Measurements from ENCODE around the gene FTL. TPM values are rescaled to one million over a fixed set of nuclear protein-coding genes. Genes with fewer than 3 reads are reported as not detected.

The FTL gene
- total RNA-seq, 1 donor from 2014 or later = 2,544 TPM

- Mint-ChIP-seq H3K4me3 (ENCODE audit: low read depth) (no peak overlapping the region), H3K27me3 (no peaks in the 10 kb centered on the region), H3K27ac (no peak overlapping the region), H3K4me1 (ENCODE audit: low read depth) (no peaks in the 10 kb centered on the region), H3K9me3 (ENCODE audit: low read depth) (no peaks in the 10 kb centered on the region), H3K36me3 (ENCODE audit: insufficient read depth) (no peaks in the 10 kb centered on the region)
- DNase-seq (ENCODE audit: low spot score, unreplicated experiment) = no peak
- no peak for TF ChIP-seq CTCF (IDR thresholded peaks at IDR 0.05; ENCODE audit: unreplicated experiment)
Observed at GRCh38 chr19:48947258-48947542, 17.9 kb upstream of the FTL start.

- no peak for DNase-seq (ENCODE audit: low spot score, unreplicated experiment)
- H3K27ac Mint-ChIP-seq = no peak overlapping the region
- H3K36me3 Mint-ChIP-seq (ENCODE audit: insufficient read depth) = no peaks in the 10 kb centered on the region
- H3K9me3 Mint-ChIP-seq (ENCODE audit: low read depth) = no peaks in the 10 kb centered on the region
- H3K4me1 Mint-ChIP-seq (ENCODE audit: low read depth) = peaks cover under 1% of the 10 kb centered on the region
- H3K4me3 Mint-ChIP-seq (ENCODE audit: low read depth) = no peak overlapping the region
- no peaks in the 10 kb centered on the region for H3K27me3 Mint-ChIP-seq
- TF ChIP-seq CTCF (IDR thresholded peaks at IDR 0.05; ENCODE audit: unreplicated experiment) = no peak
Observed at GRCh38 chr19:48950159-48950558, 14.9 kb upstream of the FTL start.

- no peak for TF ChIP-seq CTCF (IDR thresholded peaks at IDR 0.05; ENCODE audit: unreplicated experiment)
- no peak overlapping the region for H3K27ac Mint-ChIP-seq
- H3K36me3 Mint-ChIP-seq (ENCODE audit: insufficient read depth) = no peaks in the 10 kb centered on the region
- no peak overlapping the region for H3K4me3 Mint-ChIP-seq (ENCODE audit: low read depth)
- H3K4me1 Mint-ChIP-seq (ENCODE audit: low read depth) = peaks cover 7% of the 10 kb centered on the region
- no peaks in the 10 kb centered on the region for H3K9me3 Mint-ChIP-seq (ENCODE audit: low read depth)
- no peaks in the 10 kb centered on the region for H3K27me3 Mint-ChIP-seq
- no peak for DNase-seq (ENCODE audit: low spot score, unreplicated experiment)
Observed at GRCh38 chr19:48950830-48951519, 14.1 kb upstream of the FTL start.

- H3K27ac Mint-ChIP-seq = no peak overlapping the region
- peaks cover 12% of the 10 kb centered on the region for H3K4me1 Mint-ChIP-seq (ENCODE audit: low read depth)
- no peaks in the 10 kb centered on the region for H3K27me3 Mint-ChIP-seq
- no peaks in the 10 kb centered on the region for H3K9me3 Mint-ChIP-seq (ENCODE audit: low read depth)
- H3K4me3 Mint-ChIP-seq (ENCODE audit: low read depth) = peak overlapping the region; percentile 7
- DNase-seq (ENCODE audit: low spot score, unreplicated experiment) = no peak
- peaks cover 10% of the 10 kb centered on the region for H3K36me3 Mint-ChIP-seq (ENCODE audit: insufficient read depth)
- no peak for TF ChIP-seq CTCF (IDR thresholded peaks at IDR 0.05; ENCODE audit: unreplicated experiment)
Observed at GRCh38 chr19:48953141-48953540, 12.0 kb upstream of the FTL start.

GRCh38 chr19:48953990-48954594 is 11.0 kb upstream of the FTL start:
- TF ChIP-seq CTCF (IDR thresholded peaks at IDR 0.05; ENCODE audit: unreplicated experiment) = no peak

More at GRCh38 chr19:48953990-48954594, 11.0 kb upstream of the FTL start:
- H3K4me3 Mint-ChIP-seq (ENCODE audit: low read depth) = peak overlapping the region; percentile 64
- no peaks in the 10 kb centered on the region for H3K9me3 Mint-ChIP-seq (ENCODE audit: low read depth)
- H3K36me3 Mint-ChIP-seq (ENCODE audit: insufficient read depth) = peaks cover 10% of the 10 kb centered on the region
- H3K27ac Mint-ChIP-seq = peak overlapping the region; percentile 78
- DNase-seq (ENCODE audit: low spot score, unreplicated experiment) = no peak
- no peaks in the 10 kb centered on the region for H3K27me3 Mint-ChIP-seq
- H3K4me1 Mint-ChIP-seq (ENCODE audit: low read depth) = peaks cover 12% of the 10 kb centered on the region

Measured in progenitor cell of endocrine pancreas (in vitro differentiated cells).